GM12878 (cell line): ENCODE results near the gene PLXDC1.

ENCODE experiments used
- ASH2L ChIP-seq: fragments of 300-600, 200-600 bp; sonication (generic); IDR thresholded peaks from 2 replicates; pipeline ENCODE4 v1.6.1; 2017; ENCODE audit warnings: low read depth, mild to moderate bottlenecking, borderline replicate concordance
- EZH2 ChIP-seq: IDR thresholded peaks from 2 replicates; pipeline ENCODE4 v1.6.1; 2012; ENCODE audit warnings: low read depth, mild to moderate bottlenecking, control low read depth, inconsistent platforms, low read length, borderline replicate concordance; ENCODE audit not compliant: control insufficient read depth
- FOS ChIP-seq: IDR thresholded peaks from 3 replicates; pipeline ENCODE4 v1.6.1; 2011; ENCODE audit warnings: borderline replicate concordance; ENCODE audit not compliant: insufficient read length; ENCODE audit errors: extremely low read depth
- NFIC ChIP-seq: IDR thresholded peaks from 2 replicates; pipeline ENCODE4 v1.6.1; 2012; ENCODE audit warnings: low read depth, mild to moderate bottlenecking, inconsistent platforms, low read length, moderate library complexity
- NR2C2 ChIP-seq: IDR thresholded peaks from 2 replicates; pipeline ENCODE4 v1.6.1; 2011; ENCODE audit warnings: borderline replicate concordance, low read depth; ENCODE audit not compliant: control insufficient read depth, insufficient read length
- RB1 ChIP-seq: fragments of 450-650 bp; formaldehyde crosslinking; IDR thresholded peaks from 2 replicates; pipeline ENCODE4 v1.6.1; 2017; ENCODE audit warnings: mild to moderate bottlenecking, borderline replicate concordance
- SMAD1 ChIP-seq: fragments of 450-650 bp; IDR thresholded peaks from 2 replicates; pipeline ENCODE4 v1.6.1; 2018; ENCODE audit warnings: mild to moderate bottlenecking, low read depth; ENCODE audit not compliant: partially characterized antibody
- SMC3 ChIP-seq: IDR thresholded peaks from 2 replicates; pipeline ENCODE4 v1.6.1; 2011; ENCODE audit warnings: low read length, improper control_type of control experiment, borderline replicate concordance
- ZNF687 ChIP-seq: fragments of 450-650 bp; IDR thresholded peaks from 2 replicates; pipeline ENCODE4 v1.6.1; 2017; ENCODE audit warnings: mild to moderate bottlenecking, moderate library complexity
- TF ChIP-seq, protein P1 (sequence below), 3 experiments: IDR thresholded peaks in 2 of 3; conservative IDR thresholded peaks in 1 of 3; 2 replicates each; pipeline ENCODE4 v1.5.1; 2011; ENCODE audit warnings: low read depth in 3 of 3, low read length in 3 of 3, mild to moderate bottlenecking in 3 of 3, control low read depth in 2 of 3, moderate library complexity in 2 of 3, inconsistent platforms in 1 of 3, mixed read lengths in 1 of 3; ENCODE audit not compliant: control insufficient read depth in 2 of 3, insufficient read depth in 1 of 3; ENCODE audit errors: extremely low read depth in 1 of 3
- TF ChIP-seq, protein P2 (sequence below): fragments of 450-650 bp; IDR thresholded peaks from 2 replicates; pipeline ENCODE4 v1.6.1; 2016; ENCODE audit warnings: mild to moderate bottlenecking

- TF ChIP-seq, protein P1, sequence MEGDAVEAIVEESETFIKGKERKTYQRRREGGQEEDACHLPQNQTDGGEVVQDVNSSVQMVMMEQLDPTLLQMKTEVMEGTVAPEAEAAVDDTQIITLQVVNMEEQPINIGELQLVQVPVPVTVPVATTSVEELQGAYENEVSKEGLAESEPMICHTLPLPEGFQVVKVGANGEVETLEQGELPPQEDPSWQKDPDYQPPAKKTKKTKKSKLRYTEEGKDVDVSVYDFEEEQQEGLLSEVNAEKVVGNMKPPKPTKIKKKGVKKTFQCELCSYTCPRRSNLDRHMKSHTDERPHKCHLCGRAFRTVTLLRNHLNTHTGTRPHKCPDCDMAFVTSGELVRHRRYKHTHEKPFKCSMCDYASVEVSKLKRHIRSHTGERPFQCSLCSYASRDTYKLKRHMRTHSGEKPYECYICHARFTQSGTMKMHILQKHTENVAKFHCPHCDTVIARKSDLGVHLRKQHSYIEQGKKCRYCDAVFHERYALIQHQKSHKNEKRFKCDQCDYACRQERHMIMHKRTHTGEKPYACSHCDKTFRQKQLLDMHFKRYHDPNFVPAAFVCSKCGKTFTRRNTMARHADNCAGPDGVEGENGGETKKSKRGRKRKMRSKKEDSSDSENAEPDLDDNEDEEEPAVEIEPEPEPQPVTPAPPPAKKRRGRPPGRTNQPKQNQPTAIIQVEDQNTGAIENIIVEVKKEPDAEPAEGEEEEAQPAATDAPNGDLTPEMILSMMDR (IDR thresholded peaks at IDR 0.05 in 2 of 3, conservative IDR thresholded peaks at IDR 0.05 in 1 of 3; ENCODE audit: control insufficient read depth in 2 of 3, extremely low read depth in 1 of 3, insufficient read depth in 1 of 3, low read depth in 3 of 3, low read length in 3 of 3) = no peak
- no peak for TF ChIP-seq SMC3
- TF ChIP-seq RB1 = no peak
- TF ChIP-seq FOS = no peak
- TF ChIP-seq, protein P2, sequence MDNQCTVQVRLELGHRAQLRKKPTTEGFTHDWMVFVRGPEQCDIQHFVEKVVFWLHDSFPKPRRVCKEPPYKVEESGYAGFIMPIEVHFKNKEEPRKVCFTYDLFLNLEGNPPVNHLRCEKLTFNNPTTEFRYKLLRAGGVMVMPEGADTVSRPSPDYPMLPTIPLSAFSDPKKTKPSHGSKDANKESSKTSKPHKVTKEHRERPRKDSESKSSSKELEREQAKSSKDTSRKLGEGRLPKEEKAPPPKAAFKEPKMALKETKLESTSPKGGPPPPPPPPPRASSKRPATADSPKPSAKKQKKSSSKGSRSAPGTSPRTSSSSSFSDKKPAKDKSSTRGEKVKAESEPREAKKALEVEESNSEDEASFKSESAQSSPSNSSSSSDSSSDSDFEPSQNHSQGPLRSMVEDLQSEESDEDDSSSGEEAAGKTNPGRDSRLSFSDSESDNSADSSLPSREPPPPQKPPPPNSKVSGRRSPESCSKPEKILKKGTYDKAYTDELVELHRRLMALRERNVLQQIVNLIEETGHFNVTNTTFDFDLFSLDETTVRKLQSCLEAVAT = no peak
- no peak for TF ChIP-seq ZNF687
- no peak for TF ChIP-seq ASH2L
- TF ChIP-seq NR2C2 = no peak
- no peak for TF ChIP-seq SMAD1
- no peak for TF ChIP-seq EZH2
- no peak for TF ChIP-seq NFIC
Measured at GRCh38 chr17:39073916-39074315, 77.5 kb downstream of the PLXDC1 start.
